Retina (tissue), 1 donor: ENCODE measurements around the gene NDUFAF2.

Experiments used
- DNase-seq: peaks from one replicate; pipeline ENCODE4 v3.0.0-alpha.2; 2016

Gene NDUFAF2

GRCh38 chr5:61132559-61132958 lies 187.6 kb downstream of the NDUFAF2 start:
- DNase-seq, result no peak

GRCh38 chr5:61137835-61138234 lies 192.8 kb downstream of the NDUFAF2 start:
- DNase-seq, result no peak

GRCh38 chr5:61139094-61139873 lies 194.3 kb downstream of the NDUFAF2 start:
- DNase-seq, result no peak

- DNase-seq, result no peak
Measured at GRCh38 chr5:61139931-61140330, 194.9 kb downstream of the NDUFAF2 start.

GRCh38 chr5:61141801-61142200 lies 196.8 kb downstream of the NDUFAF2 start:
- DNase-seq, result no peak

- DNase-seq, result no peak
Measured at GRCh38 chr5:61142391-61142790, 197.4 kb downstream of the NDUFAF2 start.

- no peak for DNase-seq
Measured at GRCh38 chr5:61142811-61143210, 197.8 kb downstream of the NDUFAF2 start.

- no peak for DNase-seq
Measured at GRCh38 chr5:61148515-61148914, 203.5 kb downstream of the NDUFAF2 start.

- no peak for DNase-seq
Measured at GRCh38 chr5:61151893-61152292, 206.9 kb downstream of the NDUFAF2 start.

GRCh38 chr5:61159070-61159469 lies 214.1 kb downstream of the NDUFAF2 start:
- DNase-seq, result no peak

GRCh38 chr5:61159836-61160235 lies 214.8 kb downstream of the NDUFAF2 start:
- DNase-seq, result no peak

- no peak for DNase-seq
Measured at GRCh38 chr5:61160497-61160896, 215.5 kb downstream of the NDUFAF2 start.

- peak; percentile 95 for DNase-seq
Measured at GRCh38 chr5:61162010-61162831, 217.2 kb downstream of the NDUFAF2 start, which contains the start of gene SMIM15. Gene SMIM15 (minus strand): TSS chr5:61162468. CDS start chr5:61160171, 2,297 bp downstream.

- peak; percentile 75 for DNase-seq
Measured at GRCh38 chr5:61162832-61163567, 218.0 kb downstream of the NDUFAF2 start.

- no peak for DNase-seq
Measured at GRCh38 chr5:61163905-61164304, 218.9 kb downstream of the NDUFAF2 start.

- no peak for DNase-seq
Measured at GRCh38 chr5:61167382-61167781, 222.4 kb downstream of the NDUFAF2 start.

- DNase-seq, result no peak
Measured at GRCh38 chr5:61168951-61169350, 223.9 kb downstream of the NDUFAF2 start.

- no peak for DNase-seq
Measured at GRCh38 chr5:61171479-61171878, 226.5 kb downstream of the NDUFAF2 start.

- no peak for DNase-seq
Measured at GRCh38 chr5:61176631-61177030, 231.6 kb downstream of the NDUFAF2 start.

- no peak for DNase-seq
Measured at GRCh38 chr5:61177070-61177469, 232.1 kb downstream of the NDUFAF2 start.

- DNase-seq, result no peak
Measured at GRCh38 chr5:61177716-61178115, 232.7 kb downstream of the NDUFAF2 start.

GRCh38 chr5:61178702-61179101 lies 233.7 kb downstream of the NDUFAF2 start:
- DNase-seq, result no peak

GRCh38 chr5:61180886-61181285 lies 235.9 kb downstream of the NDUFAF2 start:
- DNase-seq, result no peak
